CD4-positive, alpha-beta memory T cell (primary cell): ENCODE measurements around the gene DDOST. TPM values are rescaled to one million over a fixed set of nuclear protein-coding genes. Genes with fewer than 3 reads are reported as not detected.

Experiments used
- CTCF ChIA-PET: fragments of 350-600 bp; sonication (Branson Sonifier 250); formaldehyde crosslinking; loops from one replicate; lab custom pipeline; 2021; ENCODE audit warnings: inconsistent platforms; ENCODE audit not compliant: partially characterized antibody; lab: Charles Lee
- POLR2A ChIA-PET: fragments of 350-600 bp; sonication (Branson Sonifier 250); formaldehyde crosslinking; loops from one replicate; lab custom pipeline; 2021; ENCODE audit not compliant: partially characterized antibody; lab: Charles Lee
- DNase-seq, 5 donors: peaks; one replicate each; pipeline versions ENCODE4 v3.0.0 to v3.0.0-alpha.2; 2020 to 2022; ENCODE audit warnings: mixed read lengths in 1 of 5
- H3K27ac ChIP-seq: one replicate; pipeline ENCODE4 v1.7.0; 2013; ENCODE audit warnings: low read depth, low read length
- H3K27me3 ChIP-seq: 2 replicates; pipeline ENCODE4 v1.7.0; 2013; ENCODE audit warnings: mild to moderate bottlenecking, low read length, moderate library complexity; ENCODE audit not compliant: insufficient read depth
- H3K36me3 ChIP-seq: 2 replicates; pipeline ENCODE4 v1.7.0; 2013; ENCODE audit warnings: mild to moderate bottlenecking, low read length, moderate library complexity; ENCODE audit not compliant: insufficient read depth
- H3K4me1 ChIP-seq: 2 replicates; pipeline ENCODE4 v1.7.0; 2013; ENCODE audit warnings: mild to moderate bottlenecking, low read length, moderate library complexity; ENCODE audit not compliant: insufficient read depth
- H3K4me3 ChIP-seq, 2 donors: one replicate each; pipeline ENCODE4 v1.7.0; 2013; ENCODE audit warnings: low read length in 2 of 2, mild to moderate bottlenecking in 1 of 2
- H3K9me3 ChIP-seq, 2 donors: one replicate each; pipeline ENCODE4 v1.7.0; 2013; ENCODE audit warnings: low read length in 2 of 2, control low read depth in 1 of 2; ENCODE audit not compliant: control insufficient read depth in 1 of 2
- H3K27ac Mint-ChIP-seq, 7 donors: one replicate each; pipeline ENCODE4 v1.8.0; 2020 to 2021; ENCODE audit warnings: mixed read lengths in 7 of 7, mild to moderate bottlenecking in 6 of 7, inconsistent platforms in 3 of 7, moderate library complexity in 3 of 7
- H3K27me3 Mint-ChIP-seq, 2 donors: one replicate each; pipeline ENCODE4 v1.8.0; 2020 to 2021; ENCODE audit warnings: mixed read lengths in 2 of 2
- H3K36me3 Mint-ChIP-seq, 2 donors: one replicate each; pipeline ENCODE4 v1.8.0; 2020 to 2021; ENCODE audit warnings: mixed read lengths in 2 of 2, inconsistent platforms in 1 of 2, mild to moderate bottlenecking in 1 of 2
- H3K4me1 Mint-ChIP-seq, 4 donors: one replicate each; pipeline ENCODE4 v1.8.0; 2020 to 2021; ENCODE audit warnings: mixed read lengths in 4 of 4, mild to moderate bottlenecking in 1 of 4
- H3K4me3 Mint-ChIP-seq, 8 donors: one replicate each; pipeline ENCODE4 v1.8.0; 2020 to 2021; ENCODE audit warnings: mixed read lengths in 8 of 8, mild to moderate bottlenecking in 7 of 8, moderate library complexity in 6 of 8, inconsistent platforms in 3 of 8
- H3K9me3 Mint-ChIP-seq, 8 donors: one replicate each; pipeline ENCODE4 v1.8.0; 2020 to 2021; ENCODE audit warnings: mixed read lengths in 8 of 8, mild to moderate bottlenecking in 5 of 8, inconsistent platforms in 3 of 8, moderate library complexity in 1 of 8
- intact Hi-C: fragments of 100-400 bp; cut with micrococcal nuclease; formaldehyde crosslinking; loops from one replicate; pipeline ENCODE4 v1.15.1; 2023
- polyA plus RNA-seq, 2 donors: library from polyadenylated mRNA; unstranded; fragments of 300-500 nt; fragmentation: Illumina TruSeq; gene quantifications; one replicate each; pipeline ENCODE4 v1.2.3, GENCODE V29; 2021
- total RNA-seq, 2 experiments: library from RNA; stranded (reverse); gene quantifications; one replicate each; pipeline ENCODE4 v1.2.3, GENCODE V29; 2021

DDOST gene
- total and polyA plus RNA-seq, 4 experiments from 2014 or later: 133 to 405 (median 184) TPM

GRCh38 chr1:20618550-20618949, 42.6 kb downstream of the DDOST start:
- no peak overlapping the region for H3K4me3 ChIP-seq
- H3K4me1 ChIP-seq: no peaks in the 10 kb centered on the region
- no peak overlapping the region for H3K27ac ChIP-seq
- DNase-seq: no peak
- intact Hi-C loops: no loop called here
- Mint-ChIP-seq H3K27ac (no peak overlapping the region), H3K27me3 (peaks cover 7 to 12% of the 10 kb centered on the region in 2 donors), H3K9me3 (no peaks in the 10 kb centered on the region), H3K4me1 (no peaks in the 10 kb centered on the region), H3K4me3 (no peak overlapping the region), H3K36me3 (no peaks in the 10 kb centered on the region)
- CTCF ChIA-PET: interaction anchor here (1.2 kb wide), 1 partner anchor 15 kb away, joined by 5 read pairs; no protein-coding TSS in a partner anchor
- POLR2A ChIA-PET: no interaction called here
- no peaks in the 10 kb centered on the region for H3K9me3 ChIP-seq
- no peaks in the 10 kb centered on the region for H3K36me3 ChIP-seq
- no peaks in the 10 kb centered on the region for H3K27me3 ChIP-seq

GRCh38 chr1:20616847-20617487, 44.2 kb downstream of the DDOST start:
- CTCF ChIA-PET: interaction anchor here (0.6 kb wide), 1 partner anchor 659 kb away, joined by 3 read pairs; no protein-coding TSS in a partner anchor
- Histone ChIP-seq H3K27me3 (no peaks in the 10 kb centered on the region), H3K27ac (no peak overlapping the region), H3K4me1 (no peaks in the 10 kb centered on the region), H3K36me3 (no peaks in the 10 kb centered on the region), H3K4me3 (no peak overlapping the region), H3K9me3 (no peaks in the 10 kb centered on the region)
- DNase-seq: no peak
- Mint-ChIP-seq H3K4me1 (no peaks in the 10 kb centered on the region), H3K9me3 (no peaks in the 10 kb centered on the region), H3K27me3 (peaks cover 6 to 8% of the 10 kb centered on the region in 2 donors), H3K4me3 (no peak overlapping the region), H3K36me3 (no peaks in the 10 kb centered on the region), H3K27ac (no peak overlapping the region)
- POLR2A ChIA-PET: no interaction called here
- intact Hi-C loops: no loop called here

- H3K27me3 ChIP-seq: no peaks in the 10 kb centered on the region
- intact Hi-C loops: no loop called here
- no peak overlapping the region for H3K4me3 ChIP-seq
- H3K4me1 ChIP-seq: no peaks in the 10 kb centered on the region
- Mint-ChIP-seq H3K27me3 (peaks cover 6 to 8% of the 10 kb centered on the region in 2 donors), H3K27ac (no peak overlapping the region), H3K36me3 (no peaks in the 10 kb centered on the region), H3K9me3 (no peaks in the 10 kb centered on the region), H3K4me1 (no peaks in the 10 kb centered on the region), H3K4me3 (no peak overlapping the region)
- H3K9me3 ChIP-seq: no peaks in the 10 kb centered on the region
- no peak for DNase-seq
- H3K36me3 ChIP-seq: no peaks in the 10 kb centered on the region
- H3K27ac ChIP-seq: no peak overlapping the region
- ChIA-PET POLR2A (no interaction called here), CTCF (no interaction called here)
Measured at GRCh38 chr1:20615946-20616846, 45.0 kb downstream of the DDOST start.

GRCh38 chr1:20614131-20614579, 47.0 kb downstream of the DDOST start:
- H3K36me3 Mint-ChIP-seq: no peaks in the 10 kb centered on the region
- peaks cover 5 to 6% of the 10 kb centered on the region in 2 donors for H3K27me3 Mint-ChIP-seq
- ChIA-PET CTCF (no interaction called here), POLR2A (no interaction called here)
- peak overlapping the region in 1 of 7 donors; percentile 80 for H3K27ac Mint-ChIP-seq
- no peak for DNase-seq
- intact Hi-C loops: no loop called here
- Histone ChIP-seq H3K36me3 (no peaks in the 10 kb centered on the region), H3K27me3 (no peaks in the 10 kb centered on the region), H3K4me1 (no peaks in the 10 kb centered on the region), H3K4me3 (no peak overlapping the region), H3K9me3 (no peaks in the 10 kb centered on the region), H3K27ac (no peak overlapping the region)
- H3K9me3 Mint-ChIP-seq: no peaks in the 10 kb centered on the region
- no peaks in the 10 kb centered on the region for H3K4me1 Mint-ChIP-seq
- H3K4me3 Mint-ChIP-seq: no peak overlapping the region

GRCh38 chr1:20612221-20612746, 48.9 kb downstream of the DDOST start:
- no peak overlapping the region for H3K27ac ChIP-seq
- H3K27ac Mint-ChIP-seq: no peak overlapping the region
- ChIA-PET POLR2A (no interaction called here), CTCF (no interaction called here)
- no peak for DNase-seq
- H3K27me3 ChIP-seq: no peaks in the 10 kb centered on the region
- H3K9me3 ChIP-seq: no peaks in the 10 kb centered on the region
- no peaks in the 10 kb centered on the region for H3K4me1 ChIP-seq
- H3K4me3 Mint-ChIP-seq: no peak overlapping the region
- H3K4me1 Mint-ChIP-seq: no peaks in the 10 kb centered on the region
- intact Hi-C loops: no loop called here
- no peaks in the 10 kb centered on the region for H3K36me3 Mint-ChIP-seq
- peaks cover 6 to 7% of the 10 kb centered on the region in 2 donors for H3K27me3 Mint-ChIP-seq
- H3K36me3 ChIP-seq: no peaks in the 10 kb centered on the region
- H3K9me3 Mint-ChIP-seq: no peaks in the 10 kb centered on the region
- no peak overlapping the region for H3K4me3 ChIP-seq

- Histone ChIP-seq H3K27ac (no peak overlapping the region), H3K4me1 (no peaks in the 10 kb centered on the region), H3K36me3 (no peaks in the 10 kb centered on the region), H3K27me3 (no peaks in the 10 kb centered on the region), H3K9me3 (no peaks in the 10 kb centered on the region), H3K4me3 (no peak overlapping the region)
- ChIA-PET CTCF (no interaction called here), POLR2A (no interaction called here)
- no peak overlapping the region for H3K27ac Mint-ChIP-seq
- no peaks in the 10 kb centered on the region for H3K36me3 Mint-ChIP-seq
- H3K9me3 Mint-ChIP-seq: no peaks in the 10 kb centered on the region
- intact Hi-C loops: no loop called here
- H3K27me3 Mint-ChIP-seq: peaks cover 3 to 4% of the 10 kb centered on the region in 2 donors
- DNase-seq: no peak
- H3K4me1 Mint-ChIP-seq: no peaks in the 10 kb centered on the region
- no peak overlapping the region for H3K4me3 Mint-ChIP-seq
Measured at GRCh38 chr1:20611652-20612051, 49.5 kb downstream of the DDOST start.

- Histone ChIP-seq H3K27me3 (no peaks in the 10 kb centered on the region), H3K27ac (no peak overlapping the region), H3K9me3 (no peaks in the 10 kb centered on the region), H3K36me3 (no peaks in the 10 kb centered on the region), H3K4me1 (no peaks in the 10 kb centered on the region), H3K4me3 (no peak overlapping the region)
- intact Hi-C loops: no loop called here
- ChIA-PET CTCF (no interaction called here), POLR2A (no interaction called here)
- Mint-ChIP-seq H3K27ac (no peak overlapping the region), H3K4me1 (no peaks in the 10 kb centered on the region), H3K9me3 (no peaks in the 10 kb centered on the region), H3K4me3 (no peak overlapping the region), H3K27me3 (peaks cover 3 to 4% of the 10 kb centered on the region in 2 donors), H3K36me3 (no peaks in the 10 kb centered on the region)
- no peak for DNase-seq
Measured at GRCh38 chr1:20610970-20611369, 50.2 kb downstream of the DDOST start.
